GM04504 (cell line): ENCODE measurements around the gene FAM131A.

Source experiments
- DNase-seq: peaks from one replicate; pipeline ENCODE4 v3.0.0-alpha.2; 2012; ENCODE audit warnings: low read depth

The FAM131A gene

GRCh38 chr3:184357248-184358123, 20.1 kb downstream of the FAM131A start:
- no peak for DNase-seq

GRCh38 chr3:184358124-184358767, 20.8 kb downstream of the FAM131A start:
- no peak for DNase-seq

GRCh38 chr3:184358921-184359350, 21.5 kb downstream of the FAM131A start:
- no peak for DNase-seq

DNA sequence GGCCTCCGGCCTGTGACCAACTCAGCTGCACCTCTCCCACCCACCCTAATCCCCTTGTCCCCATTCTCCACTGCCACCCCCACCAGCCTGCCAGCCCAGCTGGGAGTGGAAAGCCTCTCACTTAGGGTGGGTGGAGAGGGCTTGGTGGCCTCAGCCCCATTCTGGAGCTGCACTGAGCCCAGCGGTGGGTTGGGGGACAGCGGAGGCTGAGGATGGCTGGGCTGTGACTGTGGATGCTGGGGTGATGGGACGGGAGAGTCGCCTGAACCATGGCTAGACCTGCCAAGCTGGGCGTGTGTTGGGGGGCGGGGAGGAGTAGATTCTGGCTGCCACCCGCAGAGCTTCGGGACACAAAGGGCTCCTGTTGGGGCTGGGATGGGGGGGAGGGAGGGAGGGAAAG, 22.2 kb downstream of the FAM131A start:
- no peak for DNase-seq

GRCh38 chr3:184360070-184360928, 22.9 kb downstream of the FAM131A start:
- DNase-seq: no peak

GRCh38 chr3:184360929-184361531, 23.6 kb downstream of the FAM131A start:
- no peak for DNase-seq

- no peak for DNase-seq
These were observed 24.1 kb downstream of the FAM131A start, which contains the start of the genes CLCN2 and POLR2H for GRCh38 chr3:184361532-184361931. Gene CLCN2, minus strand, starts transcription at chr3:184361605. Its CDS starts 126 bp downstream, at chr3:184361479. Gene POLR2H, plus strand, starts transcription at chr3:184361710. Its CDS starts 1,783 bp downstream, at chr3:184363493.

DNA sequence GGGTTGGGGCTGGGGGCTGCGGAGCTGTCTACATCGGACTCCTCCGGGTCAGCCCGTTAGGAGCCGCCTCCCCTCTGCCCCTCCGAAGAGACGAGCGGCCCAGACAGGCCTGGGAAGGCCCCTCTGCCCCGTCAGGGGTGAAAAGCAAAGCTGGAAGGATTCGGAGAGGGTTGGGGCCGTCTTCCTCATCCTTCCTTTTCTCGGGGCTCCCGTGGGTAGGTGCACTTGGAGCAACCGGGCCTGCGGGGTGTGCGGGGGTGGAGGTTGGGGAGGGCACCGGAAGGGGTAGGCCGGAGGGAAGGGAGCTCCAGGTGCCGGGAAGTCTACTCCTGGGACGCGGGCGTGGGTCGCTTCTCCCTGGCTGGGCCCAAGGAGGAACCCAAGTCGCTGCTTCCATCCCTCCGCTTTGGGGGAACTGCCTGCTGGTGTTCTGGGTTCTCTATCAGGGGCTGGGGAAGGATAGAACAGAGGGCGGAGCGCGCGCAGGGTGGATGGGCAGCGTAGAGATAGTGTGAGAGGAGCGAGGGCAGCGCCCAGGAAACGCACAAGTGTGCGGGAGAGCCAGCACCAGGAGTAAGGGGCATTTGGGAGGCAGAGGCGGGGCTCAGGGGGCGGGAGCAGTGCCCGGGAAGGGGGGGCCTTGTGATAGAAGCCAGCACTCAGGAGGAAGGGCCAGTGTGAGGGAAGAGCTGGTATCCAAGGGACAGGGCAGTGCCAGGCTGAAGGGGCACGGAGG, 24.7 kb downstream of the FAM131A start:
- no peak for DNase-seq

DNA sequence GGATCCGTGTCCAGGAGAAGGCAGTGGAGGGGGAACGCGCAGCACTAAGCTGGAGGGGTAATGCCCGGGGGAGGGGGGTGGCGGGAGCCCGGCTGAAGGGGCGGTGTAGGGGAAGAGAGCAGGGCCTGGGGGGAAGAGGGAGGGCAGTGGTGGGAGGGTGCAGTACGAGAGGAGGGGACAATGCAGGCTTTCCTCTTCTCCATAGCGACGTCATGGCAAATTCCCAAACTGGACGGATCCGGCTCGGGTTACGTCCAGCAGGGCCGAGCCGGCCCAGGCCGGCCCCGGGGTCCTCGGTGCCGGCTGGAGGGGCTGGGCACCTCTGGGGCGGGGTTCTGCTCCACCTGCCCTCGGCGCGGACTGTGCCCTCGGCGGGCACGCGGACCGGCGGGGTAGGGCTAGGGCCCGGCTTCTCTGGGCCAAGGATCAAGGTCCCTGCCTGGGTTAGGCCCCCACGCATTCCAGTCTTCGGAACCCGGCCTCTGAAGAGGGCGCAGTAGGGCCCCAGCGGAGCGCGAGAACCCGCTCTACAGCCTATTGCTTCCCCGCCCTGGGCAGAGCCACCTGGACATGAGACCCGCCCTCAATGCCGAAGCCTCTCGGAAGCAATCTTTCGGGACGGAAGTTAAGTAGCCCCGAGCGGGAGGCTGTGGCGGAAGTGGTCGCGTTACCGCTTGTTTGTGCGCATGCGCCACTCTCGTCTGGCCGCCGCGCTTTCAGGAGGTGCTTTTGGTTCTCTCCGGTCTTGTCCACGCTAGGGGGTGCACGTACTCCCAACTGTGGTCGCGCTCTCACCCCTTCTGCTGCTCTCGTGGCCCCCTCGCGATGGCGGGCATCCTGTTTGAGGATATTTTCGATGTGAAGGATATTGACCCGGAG, 25.5 kb downstream of the FAM131A start:
- DNase-seq: peak; percentile 93

GRCh38 chr3:184366619-184367289, 29.4 kb downstream of the FAM131A start:
- no peak for DNase-seq

DNA sequence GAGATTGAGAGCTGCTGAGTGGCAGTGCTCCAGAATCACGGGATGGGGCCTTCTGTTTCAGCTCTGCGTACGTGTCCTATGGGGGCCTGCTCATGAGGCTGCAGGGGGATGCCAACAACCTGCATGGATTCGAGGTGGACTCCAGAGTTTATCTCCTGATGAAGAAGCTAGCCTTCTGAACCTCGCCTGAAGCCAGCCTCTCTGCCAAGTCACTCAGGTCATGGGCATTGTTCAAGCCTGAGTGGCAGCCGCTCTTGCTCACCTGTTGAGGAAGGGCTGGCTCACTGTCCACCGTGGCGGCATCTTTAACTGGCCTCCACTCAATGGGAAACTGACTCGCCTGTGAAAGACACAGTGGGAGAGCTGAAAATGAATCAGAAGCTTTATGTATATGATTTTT, 30.7 kb downstream of the FAM131A start:
- no peak for DNase-seq

- no peak for DNase-seq
These were observed 31.3 kb downstream of the FAM131A start for GRCh38 chr3:184368586-184369183.

GRCh38 chr3:184371570-184372018, 34.2 kb downstream of the FAM131A start:
- peak; percentile 74 for DNase-seq

DNA sequence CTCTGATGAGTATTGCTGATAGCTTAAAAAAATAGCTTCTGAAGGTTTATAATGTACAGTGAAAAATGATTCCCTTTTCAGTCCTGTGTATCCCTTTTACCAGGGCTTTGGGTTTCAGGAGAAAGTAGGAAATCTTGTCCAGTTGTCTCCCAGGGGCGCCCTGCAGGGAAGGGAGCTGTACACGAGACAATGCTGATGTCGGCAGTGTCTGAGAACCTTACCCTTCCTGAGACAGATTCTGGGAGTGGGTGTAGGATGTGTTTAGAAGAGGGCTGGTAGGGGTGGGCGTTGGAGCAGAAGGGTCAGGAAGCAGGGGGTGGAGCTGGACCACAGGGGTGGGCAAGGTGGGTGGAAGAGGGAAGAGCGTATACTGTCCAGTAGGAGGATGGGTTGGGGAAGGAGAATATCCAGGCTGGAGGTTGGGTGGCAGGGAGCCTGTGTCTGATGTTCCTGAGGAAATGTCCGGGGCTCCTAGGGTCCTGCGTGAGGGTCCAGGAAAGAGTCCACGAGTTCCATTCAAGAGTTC, 35.0 kb downstream of the FAM131A start:
- DNase-seq: no peak

GRCh38 chr3:184372911-184373310, 35.5 kb downstream of the FAM131A start:
- DNase-seq: no peak

GRCh38 chr3:184373422-184373821, 36.0 kb downstream of the FAM131A start:
- DNase-seq: no peak

DNA sequence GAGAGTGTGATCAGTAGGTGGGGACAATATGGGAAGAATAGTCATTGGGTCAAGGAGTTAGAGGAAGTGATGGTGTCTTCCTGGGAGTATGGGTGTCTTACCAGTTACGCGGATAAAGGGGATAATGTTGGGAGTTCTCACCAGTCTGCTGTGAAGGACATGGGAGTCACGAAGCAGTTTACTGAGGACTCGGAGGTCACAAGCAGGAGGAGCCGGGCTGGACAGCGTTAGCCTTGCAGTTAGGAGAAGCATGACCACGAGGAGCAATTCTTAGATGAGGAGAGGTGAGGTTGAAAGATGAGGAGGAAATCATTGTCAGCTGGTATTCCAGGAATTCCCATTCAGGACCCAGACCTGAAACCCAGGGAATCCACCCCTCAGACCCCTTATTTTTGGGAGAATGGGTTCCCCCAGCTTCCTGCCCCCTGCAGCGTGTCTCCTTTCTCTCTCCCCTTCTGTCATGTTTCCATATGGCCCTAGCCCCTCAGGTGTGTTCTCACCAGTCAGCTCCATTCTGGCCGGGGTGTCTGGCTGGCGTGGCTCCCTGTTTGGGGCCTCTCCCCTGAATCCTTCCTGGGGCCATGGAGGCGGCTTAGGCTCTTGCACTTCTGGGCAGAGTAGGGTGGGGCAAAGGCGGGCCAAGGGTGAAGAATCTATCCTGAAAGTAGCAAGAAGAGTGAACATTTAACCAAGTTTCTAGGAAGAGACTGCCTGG, 38.5 kb downstream of the FAM131A start:
- no peak for DNase-seq

DNA sequence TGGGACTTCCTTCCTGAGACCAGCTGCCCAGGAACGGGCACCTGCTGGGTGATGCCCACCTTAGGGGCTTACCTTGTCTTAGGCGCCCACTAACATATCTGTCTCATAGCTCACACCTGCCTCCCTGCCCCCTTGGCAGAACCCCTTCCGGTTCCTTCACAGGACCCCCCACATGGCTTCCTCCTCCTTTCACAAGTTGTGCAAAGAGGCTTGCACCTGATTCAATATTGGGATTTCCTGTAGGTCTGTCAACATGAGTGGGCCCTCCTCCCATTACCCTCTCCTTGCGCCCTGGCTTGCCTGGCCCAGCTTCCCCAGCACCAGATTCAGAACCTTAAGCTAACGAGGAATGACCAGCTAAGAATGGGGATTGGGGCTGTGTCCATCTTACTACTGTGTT, 40.0 kb downstream of the FAM131A start:
- no peak for DNase-seq
